IMR-90 (cell line): Measurements from ENCODE around the gene GPX4. TPM values are rescaled to one million over a fixed set of nuclear protein-coding genes. Genes with fewer than 3 reads are reported as not detected.

Source experiments
- ATAC-seq: fragments of 200-7000 bp; cut with Tn5 transposase; 2 replicates; pipeline ENCODE4 v1.9.1; 2020; ENCODE audit warnings: low read depth, mild to moderate bottlenecking, moderate library complexity
- BruUV-seq: library from RNA; stranded (reverse); fragments of 400-500 nt; replicated peaks from 2 replicates; lab custom pipeline; 2021; lab: Mats Ljungman, UMichigan
- CTCF ChIA-PET: fragments of 300-600 bp; formaldehyde crosslinking; extraction: SDS; loops from one replicate; lab custom pipeline; 2021; ENCODE audit warnings: antibody characterized with exemption; lab: Yijun Ruan, JAX
- POLR2A ChIA-PET: fragments of 300-600 bp; sonication (Branson Sonifier 250); formaldehyde crosslinking; loops from one replicate; lab custom pipeline; 2022; ENCODE audit warnings: antibody characterized with exemption; ENCODE audit not compliant: unreplicated experiment; lab: Charles Lee
- DNase-seq: peaks from one replicate; pipeline ENCODE4 v3.0.0; 2013
- H2AFZ ChIP-seq: replicated peaks from 2 replicates; pipeline ENCODE3; 2013; ENCODE audit warnings: low read length, mild to moderate bottlenecking; ENCODE audit not compliant: poor library complexity
- H2AK5ac ChIP-seq: 2 replicates; pipeline ENCODE4 v1.6.1; 2013; ENCODE audit warnings: low read depth, low read length, inconsistent platforms
- H2AK9ac ChIP-seq: replicated peaks from 2 replicates; pipeline ENCODE3; 2013; ENCODE audit warnings: mild to moderate bottlenecking, low read depth, low read length, moderate library complexity; ENCODE audit not compliant: poor library complexity
- H2BK120ac ChIP-seq: 2 replicates; pipeline ENCODE4 v1.6.1; 2013; ENCODE audit warnings: low read depth, low read length, inconsistent platforms
- H2BK15ac ChIP-seq: 3 replicates; pipeline ENCODE4 v1.6.1; 2013; ENCODE audit warnings: low read depth, low read length, inconsistent platforms
- H2BK20ac ChIP-seq: 2 replicates; pipeline ENCODE4 v1.6.1; 2013; ENCODE audit warnings: low read depth, mild to moderate bottlenecking, inconsistent platforms, low read length, moderate library complexity
- H2BK5ac ChIP-seq: 2 replicates; pipeline ENCODE4 v1.6.1; 2013; ENCODE audit warnings: mild to moderate bottlenecking, low read depth, low read length, inconsistent platforms; ENCODE audit not compliant: poor library complexity, severe bottlenecking
- H3K14ac ChIP-seq: replicated peaks from 2 replicates; pipeline ENCODE4 v1.6.1; 2013; ENCODE audit warnings: low read depth, low read length, inconsistent platforms
- H3K18ac ChIP-seq: 2 replicates; pipeline ENCODE4 v1.6.1; 2013; ENCODE audit warnings: low read depth, low read length, control low read depth
- H3K23ac ChIP-seq: 2 replicates; pipeline ENCODE4 v1.6.1; 2013; ENCODE audit warnings: low read depth, low read length, inconsistent platforms
- H3K27ac ChIP-seq: 2 replicates; pipeline ENCODE4 v1.5.1; 2013; ENCODE audit warnings: mild to moderate bottlenecking, control low read depth, low read length; ENCODE audit not compliant: insufficient read depth
- H3K27me3 ChIP-seq: 2 replicates; pipeline ENCODE4 v1.6.1; 2013; ENCODE audit warnings: low read length; ENCODE audit not compliant: control insufficient read depth, insufficient read depth
- H3K36me3 ChIP-seq: 2 replicates; pipeline ENCODE4 v1.6.1; 2013; ENCODE audit warnings: low read length, mixed read lengths; ENCODE audit not compliant: control insufficient read depth, insufficient read depth
- H3K4ac ChIP-seq: 2 replicates; pipeline ENCODE4 v1.6.1; 2013; ENCODE audit warnings: low read depth, low read length, inconsistent platforms
- H3K4me1 ChIP-seq: 2 replicates; pipeline ENCODE4 v1.6.1; 2013; ENCODE audit warnings: low read length, mixed read lengths; ENCODE audit not compliant: control insufficient read depth, insufficient read depth
- H3K4me2 ChIP-seq: 2 replicates; pipeline ENCODE4 v1.6.1; 2013; ENCODE audit warnings: low read depth, mild to moderate bottlenecking, control low read depth, low read length, moderate library complexity
- H3K4me3 ChIP-seq: 2 replicates; pipeline ENCODE4 v1.5.1; 2013; ENCODE audit warnings: low read depth, mild to moderate bottlenecking, control low read depth, low read length, moderate library complexity; ENCODE audit not compliant: insufficient read depth
- H3K56ac ChIP-seq: 2 replicates; pipeline ENCODE4 v1.6.1; 2013; ENCODE audit warnings: low read length, inconsistent platforms; ENCODE audit not compliant: insufficient read depth; ENCODE audit errors: extremely low read depth
- H3K79me1 ChIP-seq, 2 experiments: 2 replicates each; pipeline ENCODE4 v1.6.1; 2013; ENCODE audit warnings: low read length in 2 of 2, inconsistent platforms in 1 of 2, low read depth in 1 of 2
- H3K9ac ChIP-seq: 2 replicates; pipeline ENCODE4 v1.6.1; 2013; ENCODE audit warnings: low read depth, low read length, control low read depth
- H3K9me1 ChIP-seq: 2 replicates; pipeline ENCODE4 v1.6.1; 2013; ENCODE audit warnings: low read length, inconsistent platforms; ENCODE audit not compliant: insufficient read depth
- H3K9me3 ChIP-seq: 2 replicates; pipeline ENCODE4 v1.6.1; 2013; ENCODE audit warnings: low read length; ENCODE audit not compliant: control insufficient read depth, insufficient read depth
- H4K20me1 ChIP-seq: 2 replicates; pipeline ENCODE4 v1.6.1; 2013; ENCODE audit warnings: low read length, inconsistent platforms; ENCODE audit not compliant: insufficient read depth
- H4K5ac ChIP-seq: 2 replicates; pipeline ENCODE4 v1.6.1; 2013; ENCODE audit warnings: mild to moderate bottlenecking, low read depth, low read length, control low read depth
- H4K8ac ChIP-seq, 2 experiments: 2 replicates each; pipeline ENCODE4 v1.6.1; 2013; ENCODE audit warnings: low read depth in 2 of 2, low read length in 2 of 2, control low read depth in 1 of 2, inconsistent platforms in 1 of 2
- H4K91ac ChIP-seq: 2 replicates; pipeline ENCODE4 v1.6.1; 2013; ENCODE audit warnings: low read depth, low read length, inconsistent platforms; ENCODE audit not compliant: insufficient read depth
- BHLHE40 ChIP-seq: fragments of 150-350 bp; IDR thresholded peaks from 2 replicates; pipeline ENCODE4 v1.6.1; 2016; ENCODE audit warnings: mild to moderate bottlenecking, low read depth, low read length
- CEBPB ChIP-seq: IDR thresholded peaks from 2 replicates; pipeline ENCODE4 v1.6.1; 2012; ENCODE audit warnings: low read depth, low read length, improper control_type of control experiment
- CHD1 ChIP-seq: IDR thresholded peaks from 2 replicates; pipeline ENCODE4 v1.6.1; 2012; ENCODE audit warnings: low read depth, low read length, improper control_type of control experiment
- CTCF ChIP-seq: conservative IDR thresholded peaks from 2 replicates; pipeline ENCODE4 v1.5.1; 2012; ENCODE audit warnings: mild to moderate bottlenecking, low read depth, low read length, improper control_type of control experiment
- FOS ChIP-seq: fragments of 150-350 bp; IDR thresholded peaks from 2 replicates; pipeline ENCODE4 v1.6.1; 2016; ENCODE audit warnings: low read depth, low read length
- MAZ ChIP-seq: IDR thresholded peaks from 2 replicates; pipeline ENCODE4 v1.6.1; 2012; ENCODE audit warnings: low read depth, mild to moderate bottlenecking, low read length, improper control_type of control experiment, moderate library complexity, borderline replicate concordance
- MXI1 ChIP-seq: IDR thresholded peaks from 2 replicates; pipeline ENCODE4 v1.6.1; 2012; ENCODE audit warnings: low read depth, mild to moderate bottlenecking, low read length, moderate library complexity, borderline replicate concordance
- NFE2L2 ChIP-seq: fragments of 150-350 bp; IDR thresholded peaks from 2 replicates; pipeline ENCODE4 v1.6.1; 2016; ENCODE audit warnings: low read depth, mild to moderate bottlenecking, low read length
- POLR2A ChIP-seq: IDR thresholded peaks from 2 replicates; pipeline ENCODE4 v1.6.1; 2012; ENCODE audit warnings: mild to moderate bottlenecking, low read depth, low read length
- RAD21 ChIP-seq: IDR thresholded peaks from 2 replicates; pipeline ENCODE4 v1.6.1; 2012; ENCODE audit warnings: low read length, improper control_type of control experiment
- RFX5 ChIP-seq: IDR thresholded peaks from 2 replicates; pipeline ENCODE4 v1.8.0; 2012; ENCODE audit warnings: low read depth, mild to moderate bottlenecking, low read length, moderate library complexity
- SMC3 ChIP-seq: fragments of 150-350 bp; IDR thresholded peaks from 2 replicates; pipeline ENCODE4 v1.6.1; 2016; ENCODE audit warnings: low read depth, mild to moderate bottlenecking, antibody characterized with exemption, low read length, moderate library complexity
- USF2 ChIP-seq: fragments of 150-350 bp; IDR thresholded peaks from 2 replicates; pipeline ENCODE4 v1.6.1; 2017; ENCODE audit warnings: mild to moderate bottlenecking, antibody characterized with exemption, low read length, low read depth
- WGBS, 2 experiments: methylation state at CpG; one replicate each; pipeline versions ENCODE4 v1.1.5 to v1.1.7; 2013; ENCODE audit warnings: missing lambda C conversion rate in 2 of 2; ENCODE audit not compliant: insufficient read length in 1 of 2; ENCODE audit errors: extremely low coverage in 2 of 2; 5-methylcytosine and 5-hydroxymethylcytosine counted together
- dilution Hi-C: fragments of 300-500 bp; cut with HindIII; formaldehyde crosslinking; loops from one replicate; pipeline ENCODE4 v1.14.3; 2018; ENCODE audit warnings: low sequenced_read_pairs; ENCODE audit not compliant: unreplicated experiment
- in situ Hi-C: fragments of 300-500 bp; cut with MboI; formaldehyde crosslinking; loops from 3 replicates; pipeline ENCODE4 v1.14.3; 2019; ENCODE audit warnings: low sequenced_read_pairs, inconsistent platforms, mixed read lengths
- intact Hi-C: fragments of 100-400 bp; cut with micrococcal nuclease; formaldehyde crosslinking; loops from 2 replicates; pipeline ENCODE4 v1.10.0; 2022
- polyA plus RNA-seq, 3 experiments: library from polyadenylated mRNA; depleted of rRNA; stranded (reverse); fragments of >200 nt; gene quantifications; 2 replicates each; pipeline ENCODE4 v1.2.3, GENCODE V29; 2012; ENCODE audit warnings: low replicate concordance in 1 of 3
- total RNA-seq: library from RNA; depleted of rRNA; stranded (reverse); fragments of >200 nt; gene quantifications from 2 replicates; pipeline ENCODE4 v1.2.3, GENCODE V29; 2012

Gene GPX4
- total and polyA plus RNA-seq, 2 of the 4 experiments (the other 2 are of a cell fraction) = 357 to 1,083 TPM

GRCh38 chr19:1064661-1065605 lies 38.9 kb upstream of the GPX4 start:
- Histone ChIP-seq H2AFZ (peak overlapping the region; percentile 90), H3K79me1 (no peaks in the 10 kb centered on the region), H4K8ac (no peak overlapping the region), H3K27ac (no peak overlapping the region), H2AK5ac (no peak overlapping the region), H3K9me1 (no peaks in the 10 kb centered on the region), H3K4me2 (peak overlapping the region; percentile 52; the same call in 1 of the 2 replicates), H3K9ac (no peak overlapping the region), H3K23ac (no peak overlapping the region), H3K18ac (no peak overlapping the region), H3K9me3 (no peaks in the 10 kb centered on the region; the same call in 1 of the 2 replicates), H3K56ac (no peak overlapping the region), H3K36me3 (no peaks in the 10 kb centered on the region), H4K20me1 (0 out of 2 replicates have a peak, but pooled peaks cover 6% of the 10 kb centered on the region), H2BK5ac (no peak overlapping the region), H2BK20ac (no peak overlapping the region), H3K14ac (no peak overlapping the region), H3K4me1 (peaks cover 3% of the 10 kb centered on the region; the same call in 1 of the 2 replicates), H2BK120ac (no peak overlapping the region), H2BK15ac (no peak overlapping the region), H2AK9ac (peak overlapping the region; percentile 85), H3K4me3 (no peak overlapping the region), H4K5ac (no peak overlapping the region), H3K27me3 (peaks cover 27% of the 10 kb centered on the region), H3K4ac (0 out of 2 replicates have a peak overlapping the region, but pooled peaks have one; percentile 33), H4K91ac (no peak overlapping the region)
- DNase-seq (peak; percentile 68), ATAC-seq (peak; percentile 95)
- WGBS, 2 experiments = 5% methylated on average over 28 of the region's 60 CpGs; no CpG with 5 or more reads in 1 of the 2 experiments
- in situ Hi-C loops = no loop called here
- no TSS peak for BruUV-seq
- intact Hi-C loops = no loop called here
- CTCF ChIA-PET = interaction anchor here (0.5 to 1.6 kb wide), 5 partner anchors 10 to 126 kb away, joined by 3 read pairs; no protein-coding TSS in a partner anchor
- TF ChIP-seq MAZ (peak; percentile 14; the same call in 1 of the 2 replicates), USF2 (peak; percentile 33; the same call in 1 of the 2 replicates), CTCF (peak; percentile 68), RFX5 (no peak), CHD1 (no peak), BHLHE40 (no peak), RAD21 (peak; percentile 42), POLR2A (no peak), NFE2L2 (no peak), FOS (no peak), CEBPB (no peak), MXI1 (peak; percentile 48; the same call in 1 of the 2 replicates), SMC3 (peak; percentile 24; the same call in 1 of the 2 replicates)
- POLR2A ChIA-PET = interaction anchor here (0.5 kb wide), 1 partner anchor 205 kb away, joined by 4 read pairs; no protein-coding TSS in a partner anchor
- dilution Hi-C loops = no loop called here
